ENCODE results near the gene ORC5.

DNA sequence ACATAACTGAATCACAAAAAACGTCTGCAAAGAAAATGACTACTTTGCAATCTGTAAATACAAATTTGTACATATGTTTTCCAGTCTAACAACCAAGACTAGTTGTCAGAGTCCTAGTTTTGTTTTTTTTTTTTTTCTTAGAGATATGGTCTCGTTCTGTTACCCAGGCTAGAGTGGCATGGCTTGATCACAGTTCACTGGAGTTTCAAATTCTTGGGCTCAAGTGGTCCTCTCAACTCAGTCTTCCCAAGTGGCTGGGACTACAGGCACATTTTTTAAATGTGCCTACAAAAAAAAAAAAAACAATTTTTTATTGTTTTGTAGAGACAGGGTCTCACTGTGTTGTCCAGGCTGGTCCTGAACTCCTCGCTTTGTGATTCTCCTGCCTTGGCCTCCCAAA lies 70.8 kb downstream of the ORC5 start:
- TF ChIP-seq, protein P1, sequence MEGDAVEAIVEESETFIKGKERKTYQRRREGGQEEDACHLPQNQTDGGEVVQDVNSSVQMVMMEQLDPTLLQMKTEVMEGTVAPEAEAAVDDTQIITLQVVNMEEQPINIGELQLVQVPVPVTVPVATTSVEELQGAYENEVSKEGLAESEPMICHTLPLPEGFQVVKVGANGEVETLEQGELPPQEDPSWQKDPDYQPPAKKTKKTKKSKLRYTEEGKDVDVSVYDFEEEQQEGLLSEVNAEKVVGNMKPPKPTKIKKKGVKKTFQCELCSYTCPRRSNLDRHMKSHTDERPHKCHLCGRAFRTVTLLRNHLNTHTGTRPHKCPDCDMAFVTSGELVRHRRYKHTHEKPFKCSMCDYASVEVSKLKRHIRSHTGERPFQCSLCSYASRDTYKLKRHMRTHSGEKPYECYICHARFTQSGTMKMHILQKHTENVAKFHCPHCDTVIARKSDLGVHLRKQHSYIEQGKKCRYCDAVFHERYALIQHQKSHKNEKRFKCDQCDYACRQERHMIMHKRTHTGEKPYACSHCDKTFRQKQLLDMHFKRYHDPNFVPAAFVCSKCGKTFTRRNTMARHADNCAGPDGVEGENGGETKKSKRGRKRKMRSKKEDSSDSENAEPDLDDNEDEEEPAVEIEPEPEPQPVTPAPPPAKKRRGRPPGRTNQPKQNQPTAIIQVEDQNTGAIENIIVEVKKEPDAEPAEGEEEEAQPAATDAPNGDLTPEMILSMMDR (IDR thresholded peaks at IDR 0.05): no peak
- TF ChIP-seq POLR2AphosphoS5 (IDR thresholded peaks at IDR 0.05) (no peak), POLR2A (IDR thresholded peaks at IDR 0.05) (no peak)
